HG03139 (cell line): Measurements from ENCODE around the gene C1RL.

Experiments used
- ATAC-seq: cut with Tn5 transposase; IDR thresholded peaks from one replicate; pipeline ENCODE4 v1.9.1; 2021; ENCODE audit not compliant: unreplicated experiment

Gene C1RL

GRCh38 chr12:7108796-7109571 lies at the start of gene C1RL:
Gene C1RL (minus strand): TSS chr12:7109214. CDS start chr12:7109180, 34 bp downstream.
- ATAC-seq, result no peak

GRCh38 chr12:7157391-7157790 lies 48.4 kb upstream of the C1RL start:
- no peak for ATAC-seq

- no peak for ATAC-seq
Measured at GRCh38 chr12:7156259-7157197, 47.5 kb upstream of the C1RL start.

GRCh38 chr12:7155471-7156034 lies 46.5 kb upstream of the C1RL start:
- ATAC-seq, result no peak

GRCh38 chr12:7154901-7155470 lies 46.0 kb upstream of the C1RL start:
- ATAC-seq, result no peak

- no peak for ATAC-seq
Measured at GRCh38 chr12:7154042-7154441, 45.0 kb upstream of the C1RL start.

GRCh38 chr12:7152818-7153217 lies 43.8 kb upstream of the C1RL start:
- no peak for ATAC-seq

- no peak for ATAC-seq
Measured at GRCh38 chr12:7151532-7151931, 42.5 kb upstream of the C1RL start.

- no peak for ATAC-seq
Measured at GRCh38 chr12:7150841-7151240, 41.8 kb upstream of the C1RL start.

- ATAC-seq, result no peak
Measured at GRCh38 chr12:7150356-7150755, 41.3 kb upstream of the C1RL start.

- no peak for ATAC-seq
Measured at GRCh38 chr12:7146906-7147305, 37.9 kb upstream of the C1RL start.

- ATAC-seq, result no peak
Measured at GRCh38 chr12:7146228-7146627, 37.2 kb upstream of the C1RL start.

- no peak for ATAC-seq
Measured at GRCh38 chr12:7145671-7146070, 36.7 kb upstream of the C1RL start.

GRCh38 chr12:7144414-7145120 lies 35.6 kb upstream of the C1RL start:
- ATAC-seq, result no peak

GRCh38 chr12:7143564-7143963 lies 34.5 kb upstream of the C1RL start:
- no peak for ATAC-seq

- no peak for ATAC-seq
Measured at GRCh38 chr12:7142809-7143465, 33.9 kb upstream of the C1RL start.

- ATAC-seq, result no peak
Measured at GRCh38 chr12:7142056-7142644, 33.1 kb upstream of the C1RL start.

- ATAC-seq, result no peak
Measured at GRCh38 chr12:7141351-7142005, 32.5 kb upstream of the C1RL start.

- no peak for ATAC-seq
Measured at GRCh38 chr12:7139200-7139599, 30.2 kb upstream of the C1RL start.
